GM18498 (cell line): Measurements from ENCODE around the gene POT1.

Experiments
- ATAC-seq: cut with Tn5 transposase; IDR thresholded peaks from one replicate; pipeline ENCODE4 v1.9.1; 2021; ENCODE audit warnings: mild to moderate bottlenecking, moderate library complexity; ENCODE audit not compliant: unreplicated experiment

The POT1 gene

DNA sequence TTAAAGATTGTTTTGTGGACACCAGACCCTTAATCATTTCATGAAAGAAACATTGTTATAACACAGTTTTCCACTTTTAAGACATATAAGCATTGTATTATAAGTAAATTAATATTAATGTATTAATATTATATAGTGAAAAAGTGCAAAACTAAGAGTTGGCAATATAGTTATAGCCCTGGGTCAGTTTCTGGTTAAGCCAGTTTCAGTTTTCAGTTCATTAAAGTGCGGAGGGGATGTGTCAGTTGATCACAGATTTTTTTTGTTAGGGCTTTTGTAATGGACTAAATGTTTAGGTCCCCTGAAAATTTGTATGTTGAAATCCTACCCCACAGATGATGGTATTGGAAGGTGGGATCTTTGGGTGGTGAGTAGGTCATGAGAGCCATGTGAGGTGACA, 118.3 kb downstream of the POT1 start:
- no peak for ATAC-seq

DNA sequence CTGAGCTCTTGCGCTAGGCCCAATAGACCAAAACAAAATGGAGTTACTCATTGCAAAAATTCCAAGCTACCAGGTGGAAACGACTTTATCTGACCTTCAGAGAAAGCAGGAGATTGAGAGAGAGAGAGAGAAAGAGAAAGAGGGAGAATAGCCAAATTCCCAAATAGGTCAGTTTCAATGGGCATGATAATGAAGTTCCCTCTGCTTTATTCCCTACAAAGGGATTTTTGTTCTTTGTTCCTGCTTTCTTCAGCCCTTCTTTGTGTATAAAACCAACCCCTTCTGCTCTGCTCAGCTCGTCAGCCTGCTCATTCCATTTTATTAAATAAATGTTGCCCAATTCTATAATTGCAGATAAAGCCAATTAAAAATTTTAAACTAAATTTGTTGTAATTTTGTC, 119.0 kb downstream of the POT1 start:
- no peak for ATAC-seq

DNA sequence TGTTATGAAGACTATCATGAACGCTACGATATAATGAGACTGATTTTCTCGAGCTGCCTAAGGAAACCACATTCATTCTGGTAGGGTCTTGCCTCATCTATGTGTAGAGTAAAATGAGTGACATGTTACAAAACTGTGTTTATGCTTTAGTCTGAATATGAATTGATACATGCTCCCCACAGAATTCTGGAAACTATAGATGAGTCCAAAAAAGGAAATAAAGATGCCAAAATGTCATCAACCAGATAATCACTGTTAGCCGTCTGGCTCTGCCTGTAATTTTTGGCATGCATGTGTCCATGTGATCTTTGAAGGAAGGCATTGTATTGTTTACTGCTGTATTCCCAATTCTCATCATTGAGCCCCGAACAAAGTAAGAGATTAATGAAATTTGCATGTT, 121.4 kb downstream of the POT1 start:
- no peak for ATAC-seq

DNA sequence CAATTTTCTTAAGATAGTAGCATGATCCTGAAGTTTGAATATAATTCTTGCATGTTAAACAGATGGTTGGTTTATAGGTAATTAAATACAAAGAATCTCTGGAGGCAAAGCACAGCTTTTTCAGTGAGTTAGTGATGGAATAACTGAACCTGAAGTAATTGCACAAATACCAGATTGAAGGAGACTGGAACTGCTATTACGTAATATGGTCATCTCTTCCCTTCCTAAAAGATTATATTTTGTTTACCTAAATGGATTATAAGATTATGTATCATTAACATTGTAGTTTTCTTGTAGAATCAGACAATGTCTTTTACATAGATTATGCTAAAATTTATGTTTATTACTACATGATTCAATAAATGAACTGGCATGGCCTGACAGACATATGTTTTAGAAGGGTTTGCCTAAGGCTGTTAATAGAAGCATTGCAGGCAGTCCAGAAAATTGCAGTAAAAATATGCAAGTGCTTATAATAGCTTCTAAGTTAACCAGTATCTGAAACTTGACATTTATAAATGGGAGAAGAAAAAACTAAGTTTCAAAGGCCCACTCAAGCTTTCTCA, 128.2 kb downstream of the POT1 start:
- no peak for ATAC-seq

DNA sequence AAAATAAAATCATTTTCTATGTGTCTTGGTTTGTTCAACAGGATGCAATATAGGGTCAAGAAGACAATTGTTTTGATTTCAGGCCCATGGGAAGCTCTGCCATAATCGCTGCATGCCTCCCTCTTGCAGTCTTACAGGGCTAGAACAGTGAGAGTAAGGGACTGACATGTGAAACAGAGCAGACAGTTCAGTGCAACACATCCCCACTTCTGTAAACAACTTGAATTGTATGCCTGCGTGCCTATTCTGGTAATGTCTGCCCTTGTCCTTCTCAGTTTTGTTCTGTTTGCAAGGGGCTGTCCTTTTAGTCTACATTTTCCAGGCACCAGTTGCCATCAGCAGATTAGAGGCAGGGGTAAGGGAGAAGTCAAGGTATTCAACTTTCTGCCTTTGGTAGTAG, 129.2 kb downstream of the POT1 start:
- no peak for ATAC-seq

DNA sequence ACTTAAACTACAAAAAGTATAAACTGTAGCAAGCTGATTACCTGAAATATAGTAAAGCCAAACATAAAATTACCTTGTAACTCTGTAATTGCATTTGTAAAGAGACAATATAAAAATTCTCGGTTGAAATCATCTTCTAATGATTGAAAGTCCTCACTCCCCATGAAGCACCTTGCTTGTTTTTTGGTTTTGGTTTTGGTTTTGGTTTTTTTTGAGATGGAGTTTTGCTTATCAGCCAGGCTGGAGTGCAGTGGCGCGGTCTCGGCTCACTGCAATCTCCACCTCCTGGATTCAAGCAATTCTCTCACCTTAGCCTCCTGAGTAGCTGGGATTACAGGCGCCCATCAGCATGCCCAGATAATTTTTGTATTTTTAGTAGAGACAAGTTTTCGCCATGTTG, 130.2 kb downstream of the POT1 start:
- ATAC-seq = no peak

DNA sequence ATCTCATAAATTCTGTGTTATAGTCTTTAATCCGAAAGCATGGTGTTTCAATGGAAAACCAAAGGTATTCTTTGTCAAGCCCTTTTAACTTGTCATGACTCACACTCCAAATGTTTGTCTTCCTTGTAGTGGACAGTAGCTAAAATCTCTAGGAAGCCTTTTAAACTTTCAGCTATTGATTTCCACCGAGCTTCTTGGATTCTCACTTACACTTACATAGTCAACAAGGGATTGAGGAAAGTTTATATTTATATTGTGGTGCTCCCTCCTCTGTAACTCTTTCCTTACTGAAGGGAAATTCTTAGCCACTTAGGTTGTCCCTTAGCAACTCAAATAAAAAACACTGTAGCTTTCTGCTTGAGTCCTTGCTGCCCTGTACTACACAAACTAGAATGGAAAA, 132.9 kb downstream of the POT1 start:
- no peak for ATAC-seq

DNA sequence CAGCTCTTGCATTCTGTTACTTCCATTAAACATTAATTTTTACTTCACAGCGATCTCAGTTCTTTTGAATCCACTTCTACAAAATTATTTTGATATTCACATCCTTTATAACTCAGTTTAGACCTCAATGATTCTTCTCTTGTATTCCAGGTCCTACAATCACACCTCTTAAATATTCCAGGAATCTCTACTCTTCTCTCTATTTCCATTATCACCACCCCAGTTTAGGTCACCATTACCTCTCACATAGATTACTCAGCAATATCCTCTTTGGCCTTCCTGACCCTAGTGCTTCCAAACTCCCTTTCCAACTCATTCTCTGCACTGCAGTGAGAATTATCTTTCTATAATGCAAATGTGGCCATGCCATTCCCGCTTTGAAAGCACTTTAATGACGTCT, 136.9 kb downstream of the POT1 start:
- no peak for ATAC-seq

DNA sequence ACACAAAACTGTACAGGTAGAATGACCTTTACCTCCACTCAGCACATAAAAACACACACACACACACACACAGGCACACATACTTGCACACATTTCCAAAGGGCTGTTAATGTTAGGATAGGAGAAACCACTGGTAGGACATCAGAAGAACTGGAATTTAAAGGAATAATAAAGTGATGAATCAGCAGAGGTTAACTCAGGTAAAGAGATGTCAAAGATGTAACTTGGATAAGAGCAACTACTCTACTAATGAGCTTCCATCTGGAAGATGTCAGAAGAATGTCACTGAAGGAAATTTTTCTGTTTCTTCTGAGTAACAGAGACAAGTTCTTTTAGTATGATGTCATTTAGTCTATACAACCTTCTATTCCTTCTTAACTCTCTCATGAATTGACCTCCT, 137.6 kb downstream of the POT1 start:
- no peak for ATAC-seq

DNA sequence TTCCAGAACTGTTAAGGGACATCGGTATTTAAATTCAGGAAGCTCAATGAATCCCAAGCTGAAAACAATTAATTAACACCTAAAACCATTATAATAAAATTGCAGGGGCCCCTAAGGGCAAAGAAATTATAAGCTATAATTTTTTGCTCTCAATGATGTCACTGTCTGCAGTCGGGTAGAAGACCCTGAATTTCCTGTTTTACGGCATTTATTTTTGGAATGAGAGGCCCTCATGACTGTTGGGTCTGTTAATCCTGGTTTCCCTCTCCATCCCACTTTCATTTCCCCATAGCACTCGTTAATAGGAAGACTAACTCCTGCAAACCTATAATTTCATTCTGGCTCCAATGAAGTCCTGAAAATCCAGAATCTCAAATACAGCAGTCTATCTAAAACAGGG, 138.2 kb downstream of the POT1 start:
- no peak for ATAC-seq

DNA sequence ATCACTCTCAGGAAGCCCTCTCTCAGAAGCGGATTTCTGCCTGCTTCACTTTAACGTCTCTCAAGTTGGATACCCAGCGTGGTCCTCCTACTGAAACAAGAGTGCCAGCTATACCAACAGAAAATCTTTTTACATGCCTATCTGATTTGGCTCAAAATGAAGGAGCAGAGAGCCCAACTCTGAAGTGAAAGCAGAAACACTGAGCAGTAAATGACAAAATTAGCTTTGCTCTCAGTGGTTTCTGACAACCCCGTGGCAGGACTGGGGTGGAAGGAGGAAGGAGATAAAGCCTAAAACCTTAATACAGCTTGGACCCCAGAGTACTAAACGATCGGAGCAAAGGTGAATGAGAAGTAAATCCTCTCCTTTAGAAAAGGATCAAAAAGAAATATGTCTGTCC, 139.0 kb downstream of the POT1 start:
- ATAC-seq = peak; percentile 54

DNA sequence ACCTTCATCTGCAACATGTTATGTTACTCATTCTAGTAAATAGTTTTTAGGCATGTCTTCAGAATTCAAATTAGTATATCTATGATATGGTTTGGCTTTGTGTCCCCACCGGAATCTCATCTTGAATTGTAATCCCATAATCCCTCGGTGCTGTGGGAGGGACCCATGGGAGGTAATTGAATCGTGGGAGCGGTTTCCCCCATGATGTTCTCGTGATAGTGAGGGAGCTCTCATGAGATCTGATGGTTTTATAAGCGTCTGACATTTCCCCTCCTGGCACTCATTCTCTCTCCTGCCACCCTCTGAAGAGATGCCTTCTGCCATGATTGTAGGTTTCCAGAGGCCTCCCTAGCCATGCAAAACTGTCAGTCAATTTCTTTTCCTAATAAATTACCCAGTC, 143.6 kb downstream of the POT1 start:
- ATAC-seq = no peak

DNA sequence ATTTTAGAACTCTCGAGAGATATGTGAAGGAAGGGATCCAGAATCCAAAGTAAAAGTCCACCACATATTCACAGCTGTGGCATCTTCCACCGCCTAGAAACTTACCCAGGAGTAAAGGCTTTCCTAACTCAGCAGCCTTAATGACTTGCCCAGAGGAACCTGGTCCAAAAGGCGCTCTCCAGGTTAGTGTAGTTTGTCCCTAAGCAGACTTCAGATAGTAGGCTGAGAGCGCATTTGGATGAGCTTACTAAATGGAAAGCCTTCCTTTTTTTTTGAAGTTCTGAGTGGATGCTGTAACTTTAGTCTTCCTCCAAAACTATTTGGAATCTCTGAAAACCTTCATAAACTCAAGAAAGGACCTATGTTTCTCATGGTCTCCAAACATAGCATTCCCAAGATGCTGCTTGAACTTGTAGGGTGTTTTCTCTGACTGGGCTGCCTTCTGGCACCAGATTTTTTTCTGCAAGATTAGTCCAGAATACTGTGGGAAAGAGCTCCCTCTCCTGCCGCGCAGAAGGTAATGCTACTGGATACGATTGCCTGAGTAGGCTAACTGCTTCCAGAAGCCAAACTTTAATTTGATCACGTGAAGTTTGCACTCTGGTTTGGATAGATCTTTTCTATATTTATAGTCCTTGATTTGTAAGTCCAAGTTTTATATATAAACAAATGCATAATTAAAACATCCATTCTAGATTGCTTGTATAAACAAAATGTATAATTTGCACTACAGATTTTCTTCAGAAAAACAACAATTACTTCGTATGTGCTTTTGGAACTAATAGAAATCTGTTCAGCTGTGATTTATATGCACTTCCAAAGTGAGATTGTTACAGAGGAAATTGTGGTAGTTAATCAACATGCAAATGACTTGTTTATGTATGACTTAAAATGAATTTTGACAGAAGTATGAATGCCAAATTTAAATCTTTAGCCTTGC, 144.5 kb downstream of the POT1 start:
- ATAC-seq = peak; percentile 84

DNA sequence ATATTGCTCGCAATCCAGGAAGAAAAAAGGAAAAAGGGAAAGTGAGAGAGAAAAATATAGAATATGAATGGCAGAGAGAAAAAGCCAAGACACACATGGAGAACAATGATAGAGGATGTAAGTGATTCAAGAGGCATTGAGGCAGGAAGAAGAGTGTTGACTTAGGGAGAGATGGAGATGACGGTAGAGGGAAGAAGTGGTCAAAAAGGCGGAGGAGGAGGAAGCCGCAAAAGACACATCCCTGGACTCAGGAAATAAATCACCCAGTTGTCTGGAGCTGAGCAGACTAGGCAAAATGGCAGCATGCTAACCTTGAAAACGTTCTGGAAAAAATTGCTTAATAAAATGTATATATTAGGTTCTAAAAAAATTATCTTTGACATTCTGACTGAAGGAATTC, 146.4 kb downstream of the POT1 start:
- no peak for ATAC-seq

DNA sequence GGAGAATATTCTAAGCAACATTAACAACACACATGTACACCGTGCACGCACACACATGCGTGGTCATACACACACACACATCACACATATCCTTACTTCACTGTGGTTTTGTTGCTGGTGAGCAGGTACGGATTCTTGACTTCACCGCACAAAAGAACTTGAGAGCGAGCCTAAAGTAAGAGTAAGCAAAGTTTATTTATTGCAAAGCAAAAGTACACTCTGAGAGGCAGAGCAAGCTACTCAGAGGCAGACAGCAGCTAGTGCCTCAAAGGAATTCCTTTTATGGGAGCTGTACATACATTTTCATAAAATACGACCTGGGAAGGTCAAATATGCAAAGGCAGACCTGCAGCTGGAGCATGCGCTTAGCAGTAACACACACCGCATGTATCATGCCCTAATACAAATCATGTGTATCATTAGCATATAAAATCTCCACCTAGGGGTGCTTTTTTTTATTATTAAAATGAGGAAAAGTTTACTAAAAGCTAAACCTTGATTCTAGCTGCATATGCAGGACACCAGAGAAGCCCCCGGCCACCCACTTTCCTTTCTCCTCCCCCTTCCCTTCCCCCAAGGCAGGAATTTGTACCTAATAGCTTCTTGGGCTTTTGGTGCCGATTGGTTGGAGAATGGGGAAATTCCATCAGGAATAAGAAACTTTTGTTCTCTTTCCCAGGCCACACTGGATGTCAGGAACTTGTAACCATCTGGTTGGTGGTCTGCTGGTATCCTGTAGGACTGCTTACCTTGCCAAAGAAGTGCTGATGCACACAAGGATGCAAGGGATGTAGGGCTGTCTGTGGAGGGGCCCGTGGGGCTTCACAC, 147.5 kb downstream of the POT1 start:
- no peak for ATAC-seq

DNA sequence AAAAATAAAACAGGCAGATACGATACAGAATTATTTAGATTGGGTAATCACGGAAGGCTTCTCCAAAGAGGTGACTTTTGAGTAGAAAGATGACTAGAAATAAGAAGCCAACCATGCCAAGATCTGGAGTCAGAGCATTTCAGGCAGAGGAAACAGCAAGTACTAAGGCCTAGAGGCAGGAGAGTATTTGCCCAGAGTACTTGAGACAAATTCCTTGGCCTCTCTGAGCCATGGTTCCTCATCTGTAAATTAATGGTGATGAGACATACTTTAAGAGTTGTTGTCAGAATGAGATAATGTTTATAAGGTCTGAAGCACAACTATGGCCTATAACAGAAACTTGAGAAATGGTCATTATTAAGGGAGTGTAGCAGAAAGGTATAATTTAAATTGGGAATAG, 148.2 kb downstream of the POT1 start:
- ATAC-seq = no peak

DNA sequence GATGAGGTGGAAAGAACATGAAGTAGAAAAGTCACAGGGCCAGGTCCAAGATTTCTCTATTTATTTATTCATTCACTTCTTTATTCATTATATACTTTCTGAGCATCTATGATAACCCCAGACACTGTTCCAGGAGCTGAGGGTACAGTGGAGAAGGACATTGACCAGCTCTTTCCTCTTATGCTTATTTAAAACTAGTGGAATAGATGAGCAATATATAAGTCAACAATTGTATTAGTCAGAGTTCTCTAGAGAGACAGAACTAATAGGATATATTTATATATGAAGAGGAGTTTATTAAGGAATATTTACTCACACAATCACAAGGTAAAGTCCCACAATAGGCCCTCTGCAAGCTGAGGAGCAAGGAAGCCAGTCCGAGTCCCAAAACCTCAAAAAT, 149.0 kb downstream of the POT1 start:
- no peak for ATAC-seq

DNA sequence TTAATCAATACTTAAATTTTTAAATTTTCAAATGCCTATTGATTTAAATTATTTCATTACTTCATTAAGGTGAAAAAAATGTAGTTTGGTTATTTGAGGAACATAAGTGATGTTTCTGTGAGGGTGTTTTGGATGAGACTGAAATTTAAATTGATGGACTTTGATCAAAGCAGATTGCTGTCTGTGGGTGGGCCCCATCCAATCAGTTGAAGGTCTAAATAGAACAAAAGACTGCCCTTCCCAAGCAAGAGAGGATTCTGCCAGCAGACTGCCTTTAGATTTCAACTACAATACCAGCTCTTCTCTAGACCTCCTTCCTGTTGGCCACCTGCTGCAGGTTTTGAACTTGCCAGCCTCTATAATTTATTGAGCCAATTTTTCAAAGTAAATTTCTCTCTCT, 149.6 kb downstream of the POT1 start:
- ATAC-seq = no peak

DNA sequence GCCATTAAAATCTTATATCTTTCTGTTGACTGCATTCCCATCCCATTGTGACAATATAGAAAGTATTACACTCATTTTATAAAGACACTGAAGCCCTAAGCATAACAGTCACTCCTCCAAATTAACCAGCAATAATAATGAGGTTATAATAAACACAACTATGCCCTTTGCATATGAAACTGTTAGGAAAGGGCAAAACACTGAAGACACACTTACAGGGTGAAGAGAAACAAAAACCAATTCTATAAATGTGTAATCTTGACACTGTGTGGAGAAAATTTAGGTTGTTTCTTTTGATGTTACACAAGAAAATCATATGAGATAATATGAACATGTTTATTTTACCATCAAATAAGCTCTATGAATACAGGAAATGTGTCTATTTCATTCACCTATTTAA, 150.0 kb downstream of the POT1 start:
- no peak for ATAC-seq

DNA sequence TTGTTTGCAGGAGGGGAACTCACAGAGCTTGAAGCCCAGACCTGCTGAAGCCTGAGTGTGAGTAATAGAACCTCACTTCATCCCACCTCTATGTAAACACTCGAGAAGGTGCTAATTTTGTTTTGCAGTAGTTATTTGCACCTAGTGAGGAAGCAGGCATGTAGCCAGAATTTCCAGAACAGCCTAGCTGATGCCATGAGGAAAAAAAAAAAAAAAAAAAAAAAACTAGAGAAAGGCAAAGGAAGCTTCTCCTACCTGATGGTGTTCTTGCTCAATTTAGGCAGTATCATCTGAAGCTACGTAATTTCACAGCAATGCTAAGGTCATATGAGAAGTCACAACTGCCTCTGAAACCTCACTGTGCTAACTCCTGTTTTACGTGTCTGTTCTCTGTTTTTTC, 150.4 kb downstream of the POT1 start:
- ATAC-seq = no peak

DNA sequence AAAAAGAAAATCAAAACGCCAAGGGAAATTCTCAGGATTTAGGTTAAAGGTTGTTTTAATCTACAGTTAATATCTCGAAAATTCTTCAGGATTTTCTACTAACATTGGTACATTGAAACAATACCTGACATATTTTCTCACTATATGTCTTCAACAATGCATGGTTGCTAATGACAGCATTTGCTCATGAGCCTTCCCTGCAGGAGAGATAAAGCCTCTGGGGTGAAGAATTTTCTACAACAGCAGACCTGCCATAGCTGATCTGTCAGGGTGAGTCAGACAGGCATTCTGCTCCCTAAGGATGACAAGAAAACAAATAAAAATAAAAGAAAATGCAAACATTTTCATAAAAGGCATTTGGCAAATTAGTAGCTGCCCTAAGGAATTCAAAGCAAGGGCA, 152.4 kb downstream of the POT1 start:
- ATAC-seq = no peak

DNA sequence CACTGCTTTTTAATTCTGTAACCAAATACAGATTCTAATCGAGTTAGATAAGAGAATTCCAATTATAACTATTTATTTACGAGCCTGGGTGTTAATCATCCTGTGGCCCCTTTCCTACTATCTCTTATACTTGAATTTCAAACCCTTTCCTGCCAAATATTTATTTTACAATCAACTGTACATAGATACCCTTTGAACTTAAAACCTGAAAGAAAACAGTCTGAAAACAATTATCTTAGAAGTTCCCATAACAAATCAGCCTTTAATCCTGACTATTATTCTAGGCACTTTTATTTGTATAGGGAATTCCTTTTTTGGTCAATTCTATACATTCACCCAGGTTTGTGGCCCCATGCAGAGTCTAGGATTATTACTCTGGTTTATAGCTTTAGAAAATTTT, 153.5 kb downstream of the POT1 start:
- ATAC-seq = no peak
